ENCODE measurements around the gene ADAMTS8. TPM values are rescaled to one million over a fixed set of nuclear protein-coding genes. Genes with fewer than 3 reads are reported as not detected.

ADAMTS8 gene
- total RNA-seq, 1 experiment from 2014 or later = not detected

DNA sequence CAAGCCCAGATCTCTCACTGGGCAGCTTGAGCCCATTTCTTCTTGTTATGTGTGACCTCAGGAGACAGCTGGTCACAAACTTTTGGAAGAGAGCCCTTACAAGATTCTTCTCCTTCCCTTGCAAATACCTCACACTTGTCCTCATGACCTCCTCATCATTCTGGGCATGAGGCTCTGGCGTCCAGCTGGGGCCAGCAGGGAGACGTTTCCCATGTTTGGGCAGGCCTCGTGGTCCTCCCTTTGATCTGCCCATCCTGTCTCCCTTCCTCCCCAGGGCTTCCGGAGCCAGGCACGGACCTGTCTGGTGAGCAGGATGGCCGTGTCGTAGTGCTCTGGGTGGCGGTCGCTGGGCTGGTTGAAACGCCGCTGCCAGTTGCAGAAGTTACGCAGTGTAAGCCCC, 9.7 kb downstream of the ADAMTS8 start:
- no peaks in the 10 kb centered on the region for H3K4me1 Mint-ChIP-seq (ENCODE audit: low read depth, unreplicated experiment)
- no peak for DNase-seq
- intact Hi-C loops (cut with micrococcal nuclease; ENCODE audit: unreplicated experiment) = loop anchor here (5.0 kb wide), 1 partner anchor 206 kb away; no protein-coding TSS in a partner anchor
- H3K27ac Mint-ChIP-seq (ENCODE audit: unreplicated experiment) = no peak overlapping the region
- TF ChIP-seq, protein P1, sequence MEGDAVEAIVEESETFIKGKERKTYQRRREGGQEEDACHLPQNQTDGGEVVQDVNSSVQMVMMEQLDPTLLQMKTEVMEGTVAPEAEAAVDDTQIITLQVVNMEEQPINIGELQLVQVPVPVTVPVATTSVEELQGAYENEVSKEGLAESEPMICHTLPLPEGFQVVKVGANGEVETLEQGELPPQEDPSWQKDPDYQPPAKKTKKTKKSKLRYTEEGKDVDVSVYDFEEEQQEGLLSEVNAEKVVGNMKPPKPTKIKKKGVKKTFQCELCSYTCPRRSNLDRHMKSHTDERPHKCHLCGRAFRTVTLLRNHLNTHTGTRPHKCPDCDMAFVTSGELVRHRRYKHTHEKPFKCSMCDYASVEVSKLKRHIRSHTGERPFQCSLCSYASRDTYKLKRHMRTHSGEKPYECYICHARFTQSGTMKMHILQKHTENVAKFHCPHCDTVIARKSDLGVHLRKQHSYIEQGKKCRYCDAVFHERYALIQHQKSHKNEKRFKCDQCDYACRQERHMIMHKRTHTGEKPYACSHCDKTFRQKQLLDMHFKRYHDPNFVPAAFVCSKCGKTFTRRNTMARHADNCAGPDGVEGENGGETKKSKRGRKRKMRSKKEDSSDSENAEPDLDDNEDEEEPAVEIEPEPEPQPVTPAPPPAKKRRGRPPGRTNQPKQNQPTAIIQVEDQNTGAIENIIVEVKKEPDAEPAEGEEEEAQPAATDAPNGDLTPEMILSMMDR (IDR thresholded peaks at IDR 0.05; ENCODE audit: unreplicated experiment) = no peak
- no peaks in the 10 kb centered on the region for H3K9me3 Mint-ChIP-seq (ENCODE audit: low read depth, unreplicated experiment)
- H3K4me3 Mint-ChIP-seq (ENCODE audit: low read depth, unreplicated experiment) = no peak overlapping the region
- no peaks in the 10 kb centered on the region for H3K36me3 Mint-ChIP-seq (ENCODE audit: insufficient read depth, unreplicated experiment)
- CTCF ChIA-PET = no interaction called here
- H3K27me3 Mint-ChIP-seq (ENCODE audit: unreplicated experiment) = peaks cover 53% of the 10 kb centered on the region
- BruUV-seq (replicated peaks) = no TSS peak

DNA sequence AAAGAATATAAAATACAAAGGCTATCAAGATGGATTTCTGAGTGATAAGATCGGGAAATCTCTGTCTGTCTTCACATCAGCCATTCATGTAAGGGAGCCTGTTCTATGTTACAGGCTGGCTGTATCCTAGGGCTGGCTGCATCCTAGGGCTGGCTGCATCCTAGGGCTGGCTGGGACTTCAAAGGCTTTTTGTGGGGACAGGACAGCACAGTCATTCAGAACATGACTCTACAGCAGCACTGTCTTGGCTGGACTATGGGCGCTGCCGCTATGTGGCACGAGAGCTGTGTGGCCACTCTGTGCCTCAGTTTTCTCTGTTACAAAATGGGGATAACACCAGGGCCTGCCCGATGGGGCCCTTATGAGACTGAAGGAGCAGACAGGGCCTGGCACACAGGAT, 10.2 kb downstream of the ADAMTS8 start:
- intact Hi-C loops (cut with micrococcal nuclease; ENCODE audit: unreplicated experiment) = loop anchor here (5.0 kb wide), 1 partner anchor 206 kb away; no protein-coding TSS in a partner anchor
- BruUV-seq (replicated peaks) = no TSS peak
- peaks cover 51% of the 10 kb centered on the region for H3K27me3 Mint-ChIP-seq (ENCODE audit: unreplicated experiment)
- H3K36me3 Mint-ChIP-seq (ENCODE audit: insufficient read depth, unreplicated experiment) = no peaks in the 10 kb centered on the region
- no peaks in the 10 kb centered on the region for H3K9me3 Mint-ChIP-seq (ENCODE audit: low read depth, unreplicated experiment)
- no peak for DNase-seq
- no peaks in the 10 kb centered on the region for H3K4me1 Mint-ChIP-seq (ENCODE audit: low read depth, unreplicated experiment)
- TF ChIP-seq, protein P1 (IDR thresholded peaks at IDR 0.05; ENCODE audit: unreplicated experiment) = no peak
- CTCF ChIA-PET = interaction anchor here (0.5 to 0.7 kb wide), 2 partner anchors 123 to 177 kb away, joined by 4 to 5 read pairs; no protein-coding TSS in a partner anchor
- no peak overlapping the region for H3K4me3 Mint-ChIP-seq (ENCODE audit: low read depth, unreplicated experiment)
- no peak overlapping the region for H3K27ac Mint-ChIP-seq (ENCODE audit: unreplicated experiment)

DNA sequence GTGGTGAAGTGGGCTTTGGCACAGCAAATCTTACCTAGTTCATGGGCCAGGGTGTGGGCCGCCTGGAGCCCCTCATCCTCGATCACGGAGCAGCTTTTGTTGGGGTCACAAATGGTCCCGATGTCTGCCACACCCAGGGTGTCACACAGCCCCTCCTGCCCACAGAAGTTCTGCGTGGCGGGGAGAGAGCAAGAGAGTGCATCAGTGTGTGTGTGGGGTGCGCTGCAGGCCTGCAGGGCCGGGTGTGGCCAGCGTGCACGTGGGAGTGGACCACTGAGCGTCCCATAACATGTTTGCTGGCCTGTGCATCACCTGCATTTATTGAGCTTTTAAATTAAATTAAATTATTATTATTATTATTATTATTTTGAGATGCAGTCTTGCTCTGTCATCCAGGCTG, 11.5 kb downstream of the ADAMTS8 start:
- Mint-ChIP-seq H3K4me1 (ENCODE audit: low read depth, unreplicated experiment) (no peaks in the 10 kb centered on the region), H3K27ac (ENCODE audit: unreplicated experiment) (no peak overlapping the region), H3K9me3 (ENCODE audit: low read depth, unreplicated experiment) (no peaks in the 10 kb centered on the region), H3K4me3 (ENCODE audit: low read depth, unreplicated experiment) (no peak overlapping the region), H3K36me3 (ENCODE audit: insufficient read depth, unreplicated experiment) (no peaks in the 10 kb centered on the region), H3K27me3 (ENCODE audit: unreplicated experiment) (peaks cover 50% of the 10 kb centered on the region)
- TF ChIP-seq, protein P1 (IDR thresholded peaks at IDR 0.05; ENCODE audit: unreplicated experiment) = no peak
- BruUV-seq (replicated peaks) = no TSS peak
- intact Hi-C loops (cut with micrococcal nuclease; ENCODE audit: unreplicated experiment) = loop anchor here (5.0 kb wide), 1 partner anchor 205 kb away; no protein-coding TSS in a partner anchor
- DNase-seq = no peak
- CTCF ChIA-PET = no interaction called here

DNA sequence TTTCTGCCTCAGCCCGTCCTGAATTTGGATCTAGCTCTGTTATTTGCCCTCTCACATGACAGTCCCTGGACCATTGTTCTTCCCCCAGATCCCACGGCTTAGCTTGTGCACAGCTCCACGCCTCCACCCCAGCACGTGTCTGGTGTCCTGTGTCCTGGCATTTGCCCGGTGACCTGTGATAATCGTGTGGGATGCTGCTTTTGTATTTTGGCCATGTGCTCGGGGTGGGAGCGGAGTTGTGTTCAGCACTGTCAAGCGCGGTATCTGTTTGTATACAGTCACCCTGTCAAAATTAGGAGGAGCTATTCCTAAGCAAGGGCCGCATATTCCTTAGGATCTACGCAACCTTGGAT, 11.9 kb downstream of the ADAMTS8 start:
- no peaks in the 10 kb centered on the region for H3K36me3 Mint-ChIP-seq (ENCODE audit: insufficient read depth, unreplicated experiment)
- no peak overlapping the region for H3K27ac Mint-ChIP-seq (ENCODE audit: unreplicated experiment)
- no peak overlapping the region for H3K4me3 Mint-ChIP-seq (ENCODE audit: low read depth, unreplicated experiment)
- no TSS peak for BruUV-seq (replicated peaks)
- CTCF ChIA-PET = interaction anchor here (0.8 kb wide), 1 partner anchor 83 kb away, joined by 5 read pairs; no protein-coding TSS in a partner anchor
- H3K4me1 Mint-ChIP-seq (ENCODE audit: low read depth, unreplicated experiment) = no peaks in the 10 kb centered on the region
- TF ChIP-seq, protein P1 (IDR thresholded peaks at IDR 0.05; ENCODE audit: unreplicated experiment) = no peak
- no peaks in the 10 kb centered on the region for H3K9me3 Mint-ChIP-seq (ENCODE audit: low read depth, unreplicated experiment)
- H3K27me3 Mint-ChIP-seq (ENCODE audit: unreplicated experiment) = peaks cover 50% of the 10 kb centered on the region
- no peak for DNase-seq
- intact Hi-C loops (cut with micrococcal nuclease; ENCODE audit: unreplicated experiment) = loop anchor here (5.0 kb wide), 1 partner anchor 204 kb away; no protein-coding TSS in a partner anchor

Data from Calu3 (cell line).